HG02943 (cell line): Measurements from ENCODE around the gene EPC2.
"Not testable (repeated sequence)": the region's sequence is repeated elsewhere in the genome, so short reads cannot be mapped to it uniquely, and the experiment has no call there.

ENCODE experiments used
- ATAC-seq: cut with Tn5 transposase; IDR thresholded peaks from one replicate; pipeline ENCODE4 v1.9.1; 2021; ENCODE audit warnings: mild to moderate bottlenecking, low read depth, moderate library complexity; ENCODE audit not compliant: unreplicated experiment

Gene EPC2

GRCh38 chr2:148640767-148641166, 3.8 kb upstream of the EPC2 start:
- ATAC-seq, result no peak

- ATAC-seq, result no peak
Observed at GRCh38 chr2:148642112-148642744, 2.3 kb upstream of the EPC2 start.

GRCh38 chr2:148642891-148643416, 1.6 kb upstream of the EPC2 start:
- ATAC-seq, result no peak

- ATAC-seq, result no peak
Observed at GRCh38 chr2:148643421-148643820, 1.1 kb upstream of the EPC2 start.

- peak; percentile 53 for ATAC-seq
Observed at GRCh38 chr2:148644883-148645538, 460 bp downstream of the EPC2 start.

- ATAC-seq, result peak; percentile 40
Observed at GRCh38 chr2:148645539-148646230, 1.1 kb downstream of the EPC2 start.

- ATAC-seq, result no peak
Observed at GRCh38 chr2:148646231-148646559, 1.6 kb downstream of the EPC2 start.

- not testable (repeated sequence) for ATAC-seq
Observed at GRCh38 chr2:148647711-148648110, 3.2 kb downstream of the EPC2 start.

GRCh38 chr2:148649936-148650335, 5.4 kb downstream of the EPC2 start:
- ATAC-seq, result no peak

- no peak for ATAC-seq
Observed at GRCh38 chr2:148650881-148651280, 6.3 kb downstream of the EPC2 start.

GRCh38 chr2:148651972-148652371, 7.4 kb downstream of the EPC2 start:
- no peak for ATAC-seq

GRCh38 chr2:148653437-148653836, 8.9 kb downstream of the EPC2 start:
- ATAC-seq, result peak; percentile 92

GRCh38 chr2:148654435-148654834, 9.9 kb downstream of the EPC2 start:
- no peak for ATAC-seq

GRCh38 chr2:148656516-148656915, 12.0 kb downstream of the EPC2 start:
- no peak for ATAC-seq

- peak; percentile 94 for ATAC-seq
Observed at GRCh38 chr2:148658807-148659722, 14.5 kb downstream of the EPC2 start.

GRCh38 chr2:148660999-148661398, 16.4 kb downstream of the EPC2 start:
- ATAC-seq, result no peak

- not testable (repeated sequence) for ATAC-seq
Observed at GRCh38 chr2:148662332-148662731, 17.8 kb downstream of the EPC2 start.

- ATAC-seq, result no peak
Observed at GRCh38 chr2:148664229-148664628, 19.7 kb downstream of the EPC2 start.

GRCh38 chr2:148666555-148666954, 22.0 kb downstream of the EPC2 start:
- no peak for ATAC-seq

GRCh38 chr2:148667113-148667836, 22.7 kb downstream of the EPC2 start:
- no peak for ATAC-seq
